IPS DF 6.9 (cell line): ENCODE results near the gene ITPRIPL1.
A peak's percentile ranks its signal among the peaks of the same experiment; 100 is the strongest.

Experiments used
- DNase-seq: peaks from one replicate; pipeline ENCODE4 v3.0.0-alpha.2; 2013; ENCODE audit warnings: low read depth, low spot score
- H3K27ac ChIP-seq: one replicate; pipeline ENCODE4 v1.5.1; 2013; ENCODE audit warnings: low read length, control low read depth
- H3K27me3 ChIP-seq: 2 replicates; pipeline ENCODE4 v1.6.1; 2013; ENCODE audit warnings: mild to moderate bottlenecking, low read length; ENCODE audit not compliant: control insufficient read depth, insufficient read depth
- H3K36me3 ChIP-seq: 2 replicates; pipeline ENCODE4 v1.6.1; 2013; ENCODE audit warnings: low read length; ENCODE audit not compliant: control insufficient read depth, insufficient read depth
- H3K4me1 ChIP-seq: 2 replicates; pipeline ENCODE4 v1.6.1; 2013; ENCODE audit warnings: low read length; ENCODE audit not compliant: control insufficient read depth, insufficient read depth
- H3K4me3 ChIP-seq: 2 replicates; pipeline ENCODE4 v1.5.1; 2013; ENCODE audit warnings: mild to moderate bottlenecking, low read length
- H3K9me3 ChIP-seq: 2 replicates; pipeline ENCODE4 v1.6.1; 2013; ENCODE audit warnings: low read length, inconsistent platforms; ENCODE audit not compliant: control insufficient read depth, insufficient read depth
- WGBS: extraction: QIAGEN DNeasy Blood & Tissue Kit; methylation state at CpG from one replicate; pipeline ENCODE4 v1.1.7; 2013; ENCODE audit warnings: mixed read lengths, missing lambda C conversion rate; ENCODE audit not compliant: insufficient read length, insufficient coverage; 5-methylcytosine and 5-hydroxymethylcytosine counted together

The ITPRIPL1 gene

GRCh38 chr2:96320728-96321622, 4.1 kb upstream of the ITPRIPL1 start:
- Histone ChIP-seq H3K36me3 (no peaks in the 10 kb centered on the region), H3K27ac (no peak overlapping the region), H3K4me1 (no peaks in the 10 kb centered on the region; the same call in 1 of the 2 replicates), H3K27me3 (peaks cover 10% of the 10 kb centered on the region), H3K4me3 (peak overlapping the region; percentile 40; the same call in 1 of the 2 replicates), H3K9me3 (no peaks in the 10 kb centered on the region)
- no CpG with 5 or more reads among the region's 41 CpGs for WGBS
- DNase-seq = no peak

GRCh38 chr2:96323849-96324248, 1.3 kb upstream of the ITPRIPL1 start:
- WGBS = no CpG with 5 or more reads among the region's 1 CpG

DNA sequence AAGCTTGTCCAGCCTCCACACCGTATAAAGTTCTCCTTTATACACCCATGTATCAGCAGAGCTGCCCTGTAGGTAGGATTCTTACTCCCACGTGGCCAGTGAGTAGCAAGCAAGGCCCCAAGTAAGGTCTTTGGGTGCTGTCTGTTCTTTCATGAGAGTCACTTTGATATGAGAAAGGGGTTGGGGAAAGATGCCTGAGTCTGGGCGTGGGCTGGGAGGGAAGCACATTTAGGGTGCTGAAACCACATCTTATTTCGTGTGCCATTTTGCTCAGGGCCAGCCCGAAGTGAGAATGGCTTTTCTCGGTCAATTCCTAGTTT, 436 bp upstream of the ITPRIPL1 start:
- H3K4me1 ChIP-seq = no peaks in the 10 kb centered on the region; the same call in 1 of the 2 replicates
- H3K27ac ChIP-seq = no peak overlapping the region
- DNase-seq = no peak
- H3K4me3 ChIP-seq = peak overlapping the region; percentile 49; the same call in 1 of the 2 replicates
- peaks cover 10% of the 10 kb centered on the region for H3K27me3 ChIP-seq
- no peaks in the 10 kb centered on the region for H3K9me3 ChIP-seq
- peaks cover 5% of the 10 kb centered on the region; the same call in 1 of the 2 replicates for H3K36me3 ChIP-seq
- WGBS = no CpG with 5 or more reads among the region's 6 CpGs

More at GRCh38 chr2:96323849-96324248, 1.3 kb upstream of the ITPRIPL1 start:
- peaks cover 10% of the 10 kb centered on the region for H3K27me3 ChIP-seq
- no peak overlapping the region for H3K27ac ChIP-seq
- no peak for DNase-seq
- peaks cover 5% of the 10 kb centered on the region; the same call in 1 of the 2 replicates for H3K36me3 ChIP-seq
- H3K4me1 ChIP-seq = no peaks in the 10 kb centered on the region; the same call in 1 of the 2 replicates
- no peak overlapping the region for H3K4me3 ChIP-seq
- no peaks in the 10 kb centered on the region for H3K9me3 ChIP-seq

GRCh38 chr2:96325884-96326255, 753 bp downstream of the ITPRIPL1 start:
- no peaks in the 10 kb centered on the region for H3K9me3 ChIP-seq
- peak overlapping the region; percentile 49; the same call in 1 of the 2 replicates for H3K4me3 ChIP-seq
- no CpG with 5 or more reads among the region's 8 CpGs for WGBS
- no peaks in the 10 kb centered on the region; the same call in 1 of the 2 replicates for H3K4me1 ChIP-seq
- H3K36me3 ChIP-seq = peaks cover 5% of the 10 kb centered on the region; the same call in 1 of the 2 replicates
- H3K27ac ChIP-seq = no peak overlapping the region
- no peak for DNase-seq
- peaks cover 4% of the 10 kb centered on the region; the same call in 1 of the 2 replicates for H3K27me3 ChIP-seq

DNA sequence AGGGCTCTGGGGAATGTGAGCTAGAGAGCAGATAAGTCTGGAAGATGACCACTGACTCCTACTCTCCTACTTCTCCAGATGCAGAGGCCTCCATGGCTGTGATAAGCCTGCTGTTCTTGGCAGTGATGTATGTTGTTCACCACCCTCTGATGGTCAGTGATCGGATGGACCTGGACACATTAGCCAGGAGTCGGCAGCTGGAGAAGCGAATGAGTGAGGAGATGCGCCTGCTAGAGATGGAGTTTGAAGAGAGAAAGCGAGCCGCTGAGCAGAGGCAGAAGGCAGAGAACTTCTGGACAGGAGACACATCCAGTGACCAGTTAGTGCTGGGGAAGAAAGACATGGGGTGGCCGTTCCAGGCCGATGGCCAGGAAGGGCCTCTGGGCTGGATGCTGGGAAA, 1.4 kb downstream of the ITPRIPL1 start:
- Histone ChIP-seq H3K27ac (no peak overlapping the region), H3K4me3 (no peak overlapping the region), H3K9me3 (no peaks in the 10 kb centered on the region), H3K27me3 (peaks cover 2% of the 10 kb centered on the region; the same call in 1 of the 2 replicates), H3K36me3 (peaks cover 5% of the 10 kb centered on the region; the same call in 1 of the 2 replicates), H3K4me1 (no peaks in the 10 kb centered on the region; the same call in 1 of the 2 replicates)
- DNase-seq = no peak
- no CpG with 5 or more reads among the region's 8 CpGs for WGBS

GRCh38 chr2:96326990-96327820, 2.1 kb downstream of the ITPRIPL1 start:
- no peak overlapping the region for H3K27ac ChIP-seq
- H3K4me3 ChIP-seq = no peak overlapping the region

DNA sequence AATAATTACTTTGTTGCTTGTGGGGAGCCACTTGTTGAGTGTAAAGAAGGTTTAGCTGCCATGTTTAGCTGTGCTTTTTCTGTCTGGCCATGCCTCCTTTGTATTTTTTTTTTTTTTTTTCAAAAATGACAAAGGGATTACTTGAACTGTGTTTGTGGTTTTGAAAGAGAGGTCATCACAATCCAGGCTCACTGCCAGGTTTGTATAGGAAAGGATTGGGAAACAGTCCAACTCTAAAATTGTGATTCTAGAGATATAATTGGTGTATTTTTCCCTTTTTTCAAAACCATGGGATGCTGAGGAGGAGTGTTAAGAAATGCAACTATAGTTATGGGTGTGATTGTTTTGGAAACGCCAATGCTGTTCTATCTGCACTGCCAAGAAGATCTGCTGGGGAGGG, 4.3 kb downstream of the ITPRIPL1 start:
- no peak overlapping the region for H3K27ac ChIP-seq
- peaks cover 5% of the 10 kb centered on the region; the same call in 1 of the 2 replicates for H3K36me3 ChIP-seq
- H3K9me3 ChIP-seq = no peaks in the 10 kb centered on the region
- DNase-seq = no peak
- no peaks in the 10 kb centered on the region for H3K27me3 ChIP-seq
- WGBS = no CpG with 5 or more reads among the region's 1 CpG
- no peaks in the 10 kb centered on the region; the same call in 1 of the 2 replicates for H3K4me1 ChIP-seq
- no peak overlapping the region for H3K4me3 ChIP-seq

More at GRCh38 chr2:96326990-96327820, 2.1 kb downstream of the ITPRIPL1 start:
- peaks cover 5% of the 10 kb centered on the region; the same call in 1 of the 2 replicates for H3K36me3 ChIP-seq
- no peak for DNase-seq
- WGBS = no CpG with 5 or more reads among the region's 21 CpGs
- no peaks in the 10 kb centered on the region for H3K9me3 ChIP-seq
- H3K4me1 ChIP-seq = no peaks in the 10 kb centered on the region; the same call in 1 of the 2 replicates
- H3K27me3 ChIP-seq = peaks cover 2% of the 10 kb centered on the region; the same call in 1 of the 2 replicates

DNA sequence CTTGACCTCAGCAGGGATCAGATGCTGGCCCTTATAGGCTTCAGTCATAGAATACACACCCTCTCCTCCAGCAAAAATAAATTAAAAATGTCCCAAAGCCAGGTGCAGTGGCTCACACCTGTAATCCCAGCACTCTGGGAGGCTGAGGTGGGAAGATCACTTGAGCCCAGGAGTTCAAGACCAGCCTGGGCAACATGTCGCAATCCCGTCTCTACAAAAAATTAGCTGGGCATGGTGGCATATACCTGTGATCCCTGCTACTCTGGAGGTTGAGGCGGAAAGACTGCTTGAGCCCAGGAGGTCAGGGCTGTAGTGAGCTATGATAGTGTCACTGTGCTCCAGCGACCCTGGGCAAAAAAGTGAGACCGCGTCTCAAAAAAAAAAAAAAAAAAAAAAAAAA, 4.8 kb downstream of the ITPRIPL1 start:
- H3K27me3 ChIP-seq = no peaks in the 10 kb centered on the region
- H3K4me1 ChIP-seq = no peaks in the 10 kb centered on the region; the same call in 1 of the 2 replicates
- no peak overlapping the region for H3K4me3 ChIP-seq
- no peak overlapping the region for H3K27ac ChIP-seq
- DNase-seq = no peak
- H3K9me3 ChIP-seq = no peaks in the 10 kb centered on the region
- WGBS = no CpG with 5 or more reads among the region's 6 CpGs
- H3K36me3 ChIP-seq = peaks cover 5% of the 10 kb centered on the region; the same call in 1 of the 2 replicates

GRCh38 chr2:96330407-96330806, 5.3 kb downstream of the ITPRIPL1 start:
- H3K9me3 ChIP-seq = no peaks in the 10 kb centered on the region
- H3K4me3 ChIP-seq = no peak overlapping the region
- DNase-seq = no peak
- H3K4me1 ChIP-seq = no peaks in the 10 kb centered on the region; the same call in 1 of the 2 replicates
- no peaks in the 10 kb centered on the region for H3K27me3 ChIP-seq
- WGBS = no CpG with 5 or more reads among the region's 1 CpG
- H3K27ac ChIP-seq = no peak overlapping the region
- peaks cover 5% of the 10 kb centered on the region; the same call in 1 of the 2 replicates for H3K36me3 ChIP-seq

GRCh38 chr2:96333708-96334107, 8.6 kb downstream of the ITPRIPL1 start:
- Histone ChIP-seq H3K36me3 (no peaks in the 10 kb centered on the region), H3K9me3 (no peaks in the 10 kb centered on the region), H3K4me3 (no peak overlapping the region), H3K27me3 (no peaks in the 10 kb centered on the region), H3K4me1 (no peaks in the 10 kb centered on the region), H3K27ac (no peak overlapping the region)
- no CpG with 5 or more reads among the region's 3 CpGs for WGBS
- no peak for DNase-seq
